Stimulated activated CD4-positive, alpha-beta T cell treated with anti-CD3 and anti-CD28 coated beads, Interleukin-1b, Interleukin-23, amount 100 ng/mL, for 1 hour (primary cell): ENCODE results near the gene SLC25A44.
"Not testable (repeated sequence)": the region's sequence is repeated elsewhere in the genome, so short reads cannot be mapped to it uniquely, and the experiment has no call there.

Source experiments
- DNase-seq, 2 donors: peaks; one replicate each; pipeline ENCODE4 v3.0.0-alpha.2; 2020; ENCODE audit warnings: low read depth in 2 of 2

Gene SLC25A44

DNA sequence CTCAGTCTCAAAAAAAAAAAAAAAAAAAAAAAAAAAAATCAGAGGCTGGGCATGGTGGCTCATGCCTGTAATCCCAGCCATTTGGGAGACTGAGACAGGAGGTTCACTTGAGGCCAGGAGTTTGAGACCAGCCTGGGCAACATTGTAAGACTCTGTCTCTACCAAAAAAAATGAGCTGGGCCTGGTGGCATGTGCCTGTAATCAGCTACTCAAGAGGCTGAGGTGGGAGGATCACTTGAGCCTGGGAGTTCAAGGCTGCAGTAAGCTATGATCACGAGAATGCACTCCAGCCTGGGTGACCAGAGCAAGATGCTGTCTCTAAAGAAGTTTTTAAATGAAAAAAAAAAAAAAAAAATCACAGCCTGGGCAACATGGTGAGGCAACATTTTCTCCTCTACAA lies 30.2 kb upstream of the SLC25A44 start:
- DNase-seq = no peak

GRCh38 chr1:156164125-156164831 lies 29.6 kb upstream of the SLC25A44 start:
- DNase-seq = no peak

GRCh38 chr1:156165083-156165482 lies 28.8 kb upstream of the SLC25A44 start:
- DNase-seq = no peak

DNA sequence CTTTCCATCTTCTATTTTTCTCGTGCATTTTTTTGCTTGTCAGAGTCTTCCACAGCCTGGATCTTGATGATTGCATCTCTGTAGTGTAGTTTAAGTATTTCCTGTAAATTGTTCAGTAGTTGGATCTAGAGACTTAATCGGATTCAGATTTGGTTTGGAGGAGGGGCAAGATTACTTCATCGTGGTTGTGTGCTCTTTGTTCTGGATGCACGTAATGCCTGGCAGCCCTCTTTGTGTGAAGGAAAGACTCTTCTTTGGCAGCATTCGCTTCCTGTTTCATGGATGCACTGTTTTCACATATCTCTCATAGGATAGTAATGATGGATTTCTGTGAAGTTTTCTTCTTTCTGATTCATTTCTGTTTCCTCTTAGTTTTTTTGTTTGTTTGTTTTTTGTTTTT lies 26.4 kb upstream of the SLC25A44 start:
- DNase-seq = no peak

GRCh38 chr1:156172696-156173470 lies 21.0 kb upstream of the SLC25A44 start:
- no peak for DNase-seq

GRCh38 chr1:156176610-156177210 lies 17.2 kb upstream of the SLC25A44 start:
- DNase-seq = no peak

DNA sequence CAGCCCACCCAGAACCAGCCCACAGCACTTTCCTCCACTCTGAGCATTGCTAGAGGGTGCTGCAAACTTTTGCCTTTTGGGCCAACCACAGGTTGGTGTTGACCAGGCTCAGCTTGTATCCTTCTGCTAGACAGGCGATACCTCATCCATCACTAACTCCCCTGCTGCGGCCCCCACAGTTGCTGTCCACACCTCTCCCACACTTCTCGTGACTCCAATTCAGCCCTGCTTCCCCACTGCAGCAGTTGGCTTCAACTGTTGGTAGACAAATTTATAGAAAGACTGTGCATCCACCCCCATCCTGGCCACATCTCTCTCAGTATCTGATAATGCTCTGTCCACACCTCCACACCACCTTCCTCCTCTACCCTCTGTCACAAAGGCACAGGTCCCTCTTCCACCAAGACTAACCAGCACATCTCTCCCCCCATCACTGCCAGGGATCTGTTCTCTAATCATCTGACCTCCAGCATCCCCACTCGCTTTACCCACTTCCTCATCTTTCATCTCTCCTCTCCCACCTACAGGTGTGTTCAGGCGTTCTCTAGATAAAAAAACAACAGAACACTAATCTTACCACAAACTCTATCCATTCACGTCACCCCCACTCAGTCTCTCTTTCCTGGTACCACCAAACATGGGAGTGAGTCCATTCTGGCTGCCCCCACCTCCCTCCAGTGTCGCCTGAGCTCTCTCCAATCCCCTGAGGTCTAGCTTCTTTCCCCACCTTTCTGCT lies 15.8 kb upstream of the SLC25A44 start:
- no peak for DNase-seq

DNA sequence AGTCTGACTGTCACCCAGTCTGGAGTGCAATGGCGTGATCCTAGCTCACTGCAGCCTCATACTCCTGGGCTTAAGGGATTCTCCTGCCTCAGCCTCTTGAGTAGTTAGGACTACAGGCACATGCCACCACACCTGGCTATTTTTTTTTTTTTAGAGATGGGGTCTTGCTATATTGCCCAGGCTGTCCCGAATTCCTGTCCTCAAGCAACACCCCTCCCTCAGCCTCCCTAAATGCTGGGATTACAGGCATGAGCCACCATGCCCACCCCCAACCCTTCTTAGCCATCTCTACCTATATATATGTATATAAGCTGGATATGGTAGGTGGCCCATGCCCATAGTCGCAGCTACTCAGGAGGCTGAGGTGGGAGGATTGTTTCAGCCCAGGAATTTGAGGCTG lies 13.4 kb upstream of the SLC25A44 start:
- DNase-seq = no peak

- DNase-seq = not testable (repeated sequence)
These were observed 12.4 kb upstream of the SLC25A44 start for GRCh38 chr1:156181391-156181924.

DNA sequence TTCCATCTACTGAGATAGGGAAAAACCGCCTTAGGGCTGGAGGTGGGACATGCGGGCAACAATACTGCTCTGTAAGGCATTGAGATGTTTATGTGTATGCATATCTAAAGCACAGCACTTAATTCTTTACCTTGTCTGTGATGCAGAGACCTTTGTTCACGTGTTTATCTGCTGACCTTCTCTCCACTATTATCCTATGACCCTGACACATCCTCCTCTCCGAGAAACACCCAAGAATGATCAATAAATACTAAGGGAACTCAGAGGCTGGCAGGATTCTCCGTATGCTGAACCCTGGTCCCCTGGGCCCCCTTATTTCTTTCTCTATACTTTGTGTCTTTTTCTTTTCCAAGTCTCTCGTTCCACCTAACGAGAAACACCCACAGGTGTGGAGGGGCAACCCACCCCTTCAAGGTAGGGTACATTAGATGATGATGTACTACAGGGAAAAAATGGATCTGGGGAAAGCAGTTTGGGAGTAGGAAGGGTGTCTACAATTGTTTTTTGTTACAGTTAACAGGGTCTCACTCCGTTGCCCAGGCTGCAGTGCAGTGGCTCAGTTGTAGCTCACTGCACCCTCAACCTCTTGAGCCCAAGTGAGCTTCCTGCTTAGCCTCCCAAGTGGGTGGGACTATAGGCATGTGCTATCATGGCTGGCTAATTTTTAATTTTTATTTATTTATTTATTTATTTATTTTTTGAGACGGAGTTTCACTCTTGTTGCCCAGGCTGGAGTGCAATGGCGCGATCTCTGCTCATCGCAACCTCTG lies 11.7 kb upstream of the SLC25A44 start:
- DNase-seq = not testable (repeated sequence)

DNA sequence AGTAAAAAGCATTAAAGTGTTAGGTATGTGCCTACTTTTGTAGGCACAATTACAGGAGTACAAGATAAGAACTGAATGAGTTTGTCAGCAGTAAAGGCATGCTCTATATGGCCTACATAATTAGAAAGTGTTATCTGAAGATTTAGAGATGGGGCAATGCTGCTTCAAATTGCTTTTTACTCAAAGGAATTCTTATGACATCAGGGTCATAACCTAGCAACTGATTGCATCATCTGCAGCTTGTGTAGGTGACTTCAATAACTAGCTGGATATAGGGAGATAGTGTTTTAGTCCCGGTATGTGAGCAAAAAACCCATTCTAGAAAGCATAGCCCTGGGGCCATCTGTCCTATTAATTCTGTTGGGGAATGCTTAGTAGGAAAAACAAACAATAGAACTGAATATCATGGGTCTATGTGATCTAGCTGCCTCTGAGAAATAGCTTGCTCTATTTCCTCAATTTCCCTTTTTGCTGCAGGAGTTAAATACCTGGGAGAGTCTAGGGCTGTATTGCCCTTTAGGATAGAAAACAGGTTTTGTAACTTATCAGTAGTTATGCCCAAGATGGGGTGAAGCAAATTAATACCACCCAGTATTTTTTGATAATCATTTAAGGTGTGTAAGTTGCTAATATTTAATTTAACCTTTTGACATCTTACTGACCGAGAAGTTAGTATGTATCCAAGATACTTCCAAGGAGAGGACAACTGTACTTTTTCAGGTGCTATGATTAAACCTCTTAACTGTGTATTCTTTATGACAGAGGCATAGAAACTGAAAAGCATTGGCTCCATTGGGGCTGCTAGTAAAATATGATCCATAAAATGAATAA lies 7.3 kb upstream of the SLC25A44 start:
- DNase-seq = not testable (repeated sequence)

DNA sequence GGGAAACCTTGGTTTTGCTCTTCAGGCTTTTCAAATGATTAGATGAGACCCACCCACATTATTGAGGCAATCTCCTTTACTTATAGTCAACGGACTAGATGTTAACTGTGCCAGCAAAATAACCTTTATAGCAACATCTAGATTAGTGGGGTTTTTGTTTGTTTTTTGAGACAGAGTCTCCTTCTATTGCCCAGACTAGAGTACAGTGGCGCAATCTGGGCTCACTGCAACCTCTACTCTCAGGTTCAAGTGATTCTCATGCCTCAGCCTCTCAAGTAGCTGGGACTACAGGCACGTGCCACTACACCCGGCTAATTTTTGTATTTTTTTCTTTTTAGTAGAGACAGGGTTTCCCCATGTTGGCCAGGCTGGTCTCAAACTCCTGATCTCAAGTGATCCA lies 3.6 kb upstream of the SLC25A44 start:
- not testable (repeated sequence) for DNase-seq

DNA sequence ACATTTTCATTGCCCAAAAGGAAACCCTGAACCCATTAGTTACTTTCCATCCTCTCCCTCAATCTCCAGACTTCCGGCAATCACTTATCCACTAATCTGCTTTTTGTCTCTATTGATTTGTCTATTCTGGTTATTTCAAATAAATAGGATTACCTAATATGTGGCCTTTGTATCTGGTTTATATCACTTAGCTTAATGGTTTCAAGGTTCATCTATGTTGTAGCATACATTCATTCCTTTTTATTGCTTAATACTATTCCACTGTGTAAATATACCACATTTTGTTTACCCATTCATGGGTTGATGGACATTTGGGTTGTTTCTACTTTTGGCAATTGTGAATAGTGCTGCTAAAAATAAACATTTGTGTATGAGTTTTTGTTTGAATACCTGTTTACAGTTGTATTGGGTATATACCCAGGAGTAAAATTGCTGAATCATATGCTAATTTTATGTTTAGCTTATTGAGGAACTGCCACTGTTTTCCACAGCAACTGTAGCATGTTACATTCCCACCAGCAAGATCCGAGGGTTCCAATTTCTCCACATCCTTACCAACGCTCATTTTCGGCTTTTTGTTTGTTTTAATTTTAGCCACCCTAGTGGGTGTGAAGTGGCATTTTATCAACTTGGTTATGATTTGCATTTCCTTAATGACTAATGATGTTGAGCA lies 2.5 kb upstream of the SLC25A44 start:
- no peak for DNase-seq

DNA sequence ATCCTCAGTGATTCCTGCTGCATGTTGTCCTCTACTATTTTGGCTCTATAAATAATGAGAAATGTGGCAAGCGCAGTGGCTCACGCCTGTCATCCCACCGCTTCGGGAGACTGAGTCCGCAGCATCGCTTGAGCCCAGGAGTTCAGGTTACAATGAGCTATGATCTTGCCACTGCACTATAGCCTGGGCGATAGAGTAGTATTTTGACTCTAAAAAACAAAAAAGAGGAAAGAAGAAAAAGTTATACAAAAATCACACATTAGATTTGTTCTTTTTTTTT lies 756 bp upstream of the SLC25A44 start:
- no peak for DNase-seq

- DNase-seq = no peak
These were observed 372 bp downstream of the SLC25A44 start for GRCh38 chr1:156194300-156194652.

DNA sequence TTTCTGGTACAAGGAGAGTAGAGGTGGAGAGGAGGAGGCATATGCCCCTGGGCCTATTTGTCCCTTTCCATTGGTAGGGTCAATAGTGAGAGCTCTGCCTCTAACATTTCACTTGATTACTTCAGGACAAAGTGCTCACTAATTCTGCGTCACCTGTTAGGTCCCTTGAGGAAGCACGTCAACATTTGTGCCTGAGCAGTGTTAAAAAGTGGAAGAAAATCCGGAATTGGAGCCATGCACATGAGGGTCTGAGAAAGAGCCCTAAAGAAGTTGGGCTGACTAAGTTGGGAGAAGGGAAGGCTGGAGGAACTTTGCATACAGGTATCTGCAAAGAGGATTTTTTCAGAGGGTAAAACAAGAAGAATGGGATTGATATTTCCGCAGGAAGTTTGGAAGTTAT lies 1.9 kb downstream of the SLC25A44 start:
- no peak for DNase-seq

DNA sequence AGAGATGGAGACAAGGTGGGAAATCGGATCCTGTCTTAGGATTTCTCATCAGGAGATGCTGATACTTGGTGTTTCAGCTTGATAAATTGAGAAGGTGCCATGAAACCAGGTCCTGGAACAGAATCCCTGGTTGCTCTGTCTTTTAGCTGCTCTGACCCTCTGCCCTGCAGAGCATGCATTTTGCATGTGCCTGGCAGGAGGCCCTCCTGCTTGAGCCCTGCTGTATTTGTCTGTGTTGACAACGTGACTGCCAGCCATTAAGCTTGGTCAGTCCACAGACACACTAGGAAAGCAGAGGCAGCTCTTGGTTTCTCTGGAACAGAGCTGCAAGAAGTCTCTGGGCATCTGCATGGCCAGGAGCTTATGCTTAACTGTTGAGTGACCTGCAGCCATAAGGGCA lies 2.5 kb downstream of the SLC25A44 start:
- DNase-seq = no peak

- no peak for DNase-seq
These were observed 5.0 kb downstream of the SLC25A44 start for GRCh38 chr1:156198831-156199349.

DNA sequence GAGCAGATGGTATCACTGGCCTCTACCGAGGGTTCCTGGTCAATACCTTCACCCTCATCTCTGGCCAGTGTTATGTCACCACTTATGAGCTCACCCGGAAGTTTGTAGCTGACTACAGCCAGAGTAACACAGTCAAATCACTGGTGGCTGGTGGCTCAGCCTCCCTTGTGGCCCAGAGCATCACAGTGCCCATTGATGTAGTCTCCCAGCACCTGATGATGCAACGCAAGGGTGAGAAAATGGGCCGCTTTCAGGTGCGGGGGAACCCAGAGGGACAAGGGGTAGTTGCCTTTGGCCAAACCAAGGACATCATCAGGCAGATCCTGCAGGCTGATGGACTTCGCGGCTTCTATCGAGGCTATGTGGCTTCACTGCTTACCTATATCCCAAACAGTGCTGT lies 6.1 kb downstream of the SLC25A44 start:
- no peak for DNase-seq

DNA sequence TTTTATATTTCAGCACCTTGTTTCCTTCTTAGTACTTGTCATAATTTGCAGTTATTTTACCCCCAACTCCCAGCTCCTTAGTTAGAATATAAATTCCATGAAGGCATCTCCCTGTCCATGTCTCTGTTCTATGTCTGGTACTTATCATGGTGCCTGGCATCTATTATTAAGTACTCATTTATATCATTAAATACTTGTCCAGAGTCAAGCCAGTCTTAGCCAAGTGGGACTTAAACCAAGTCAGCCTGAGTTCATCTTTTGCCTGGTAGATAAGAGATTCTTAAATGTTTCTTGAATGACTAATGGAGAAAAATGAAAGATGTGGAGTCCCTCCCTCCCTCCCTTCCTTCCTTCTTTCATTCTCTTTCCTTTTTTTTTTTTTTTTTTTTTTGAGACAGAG lies 9.4 kb downstream of the SLC25A44 start:
- no peak for DNase-seq
